Right atrium auricular region (tissue), 2 donors: ENCODE results near the gene LDLRAD3. TPM values are rescaled to one million over a fixed set of nuclear protein-coding genes. Genes with fewer than 3 reads are reported as not detected.

Source experiments
- DNase-seq: peaks from one replicate; pipeline ENCODE4 v3.0.0-alpha.2; 2019; ENCODE audit warnings: low spot score
- H3K27ac ChIP-seq, 2 donors: fragments of 200-600 bp; sonication (generic); 1 replicate in 1 of 2; 2 replicates in 1 of 2; pipeline ENCODE4 v1.5.1; 2016 to 2019
- H3K27me3 ChIP-seq, 2 donors: fragments of 200-600 bp; sonication (generic); one replicate each; pipeline versions ENCODE4 v1.5.1 to v1.6.0; 2017 to 2019
- H3K36me3 ChIP-seq: fragments of 200-600 bp; sonication (generic); one replicate; pipeline ENCODE4 v1.5.1; 2016
- H3K4me1 ChIP-seq, 2 donors: fragments of 200-600 bp; sonication (generic); one replicate each; pipeline versions ENCODE4 v1.5.1 to v1.6.0; 2017 to 2019
- H3K4me3 ChIP-seq, 2 donors: fragments of 200-600 bp; sonication (generic); 1 replicate in 1 of 2; 2 replicates in 1 of 2; pipeline ENCODE4 v1.5.1; 2017 to 2019; ENCODE audit warnings: mild to moderate bottlenecking in 1 of 2, moderate library complexity in 1 of 2
- H3K9me3 ChIP-seq, 2 donors: fragments of 200-600 bp; sonication (generic); one replicate each; pipeline ENCODE4 v1.5.1; 2019
- CTCF ChIP-seq, 2 donors: fragments of 200-600 bp; sonication (generic); IDR thresholded peaks; one replicate each; pipeline ENCODE4 v1.5.1; 2019; ENCODE audit warnings: antibody characterized with exemption in 2 of 2
- total RNA-seq, 2 donors: library from RNA; depleted of rRNA; stranded (reverse); fragments of >200 nt; gene quantifications; one replicate each; pipeline ENCODE4 v1.1.0, GENCODE V29; 2016

Gene LDLRAD3
- total RNA-seq, 2 donors from 2014 or later: 3.6 to 7.0 TPM

GRCh38 chr11:36122671-36123070 is 178.8 kb downstream of the LDLRAD3 start:
- no peak overlapping the region for H3K27ac ChIP-seq
- no peaks in the 10 kb centered on the region for H3K4me1 ChIP-seq
- no peak for DNase-seq
- no peaks in the 10 kb centered on the region for H3K9me3 ChIP-seq
- no peaks in the 10 kb centered on the region for H3K27me3 ChIP-seq
- H3K36me3 ChIP-seq: no peaks in the 10 kb centered on the region
- H3K4me3 ChIP-seq: no peak overlapping the region
- TF ChIP-seq CTCF (IDR thresholded peaks at IDR 0.05): no peak

- no peak for DNase-seq
- H3K36me3 ChIP-seq: no peaks in the 10 kb centered on the region
- no peak overlapping the region for H3K27ac ChIP-seq
- no peak overlapping the region for H3K4me3 ChIP-seq
- no peaks in the 10 kb centered on the region for H3K27me3 ChIP-seq
- no peak for TF ChIP-seq CTCF (IDR thresholded peaks at IDR 0.05)
- H3K9me3 ChIP-seq: no peaks in the 10 kb centered on the region
- H3K4me1 ChIP-seq: no peaks in the 10 kb centered on the region
Measured at GRCh38 chr11:36123336-36124101, 179.7 kb downstream of the LDLRAD3 start.

GRCh38 chr11:36126678-36127077 is 182.8 kb downstream of the LDLRAD3 start:
- Histone ChIP-seq H3K27me3 (no peaks in the 10 kb centered on the region), H3K4me3 (no peak overlapping the region), H3K9me3 (no peaks in the 10 kb centered on the region), H3K36me3 (no peaks in the 10 kb centered on the region), H3K4me1 (no peaks in the 10 kb centered on the region), H3K27ac (no peak overlapping the region)
- no peak for DNase-seq
- TF ChIP-seq CTCF (IDR thresholded peaks at IDR 0.05): no peak

- Histone ChIP-seq H3K4me1 (no peaks in the 10 kb centered on the region), H3K27me3 (no peaks in the 10 kb centered on the region), H3K36me3 (no peaks in the 10 kb centered on the region), H3K9me3 (no peaks in the 10 kb centered on the region), H3K27ac (no peak overlapping the region), H3K4me3 (no peak overlapping the region)
- no peak for TF ChIP-seq CTCF (IDR thresholded peaks at IDR 0.05)
- DNase-seq: no peak
Measured at GRCh38 chr11:36127550-36127949, 183.7 kb downstream of the LDLRAD3 start.

GRCh38 chr11:36129955-36130354 is 186.1 kb downstream of the LDLRAD3 start:
- Histone ChIP-seq H3K27ac (no peak overlapping the region), H3K9me3 (no peaks in the 10 kb centered on the region), H3K4me3 (no peak overlapping the region), H3K27me3 (no peaks in the 10 kb centered on the region), H3K36me3 (no peaks in the 10 kb centered on the region), H3K4me1 (no peaks in the 10 kb centered on the region)
- no peak for TF ChIP-seq CTCF (IDR thresholded peaks at IDR 0.05)
- DNase-seq: no peak

GRCh38 chr11:36130401-36130800 is 186.5 kb downstream of the LDLRAD3 start:
- DNase-seq: no peak
- Histone ChIP-seq H3K27me3 (no peaks in the 10 kb centered on the region), H3K9me3 (no peaks in the 10 kb centered on the region), H3K4me3 (no peak overlapping the region), H3K27ac (no peak overlapping the region), H3K4me1 (no peaks in the 10 kb centered on the region), H3K36me3 (no peaks in the 10 kb centered on the region)
- TF ChIP-seq CTCF (IDR thresholded peaks at IDR 0.05): no peak
